K562 (cell line): Measurements from ENCODE around the gene MAP1S. TPM values are rescaled to one million over a fixed set of nuclear protein-coding genes. Genes with fewer than 3 reads are reported as not detected.

Source experiments
- ATAC-seq: fragments of 200-7000 bp; cut with Tn5 transposase; 3 replicates; pipeline ENCODE4 v1.9.1; 2020; ENCODE audit warnings: moderate library complexity
- BruUV-seq: library from RNA; stranded (reverse); fragments of 400-500 nt; replicated peaks from 2 replicates; lab custom pipeline; 2021; lab: Mats Ljungman, UMichigan
- CTCF ChIA-PET: fragments of 300-600 bp; formaldehyde crosslinking; extraction: SDS; loops from one replicate; lab custom pipeline; 2021; ENCODE audit warnings: low intra/inter-chr PET ratio; lab: Yijun Ruan, JAX
- POLR2A ChIA-PET: fragments of 300-600, 350-650 bp; sonication (Branson Sonifier 250); formaldehyde crosslinking; extraction: SDS; loops from one replicate; lab custom pipeline; 2021; ENCODE audit warnings: antibody characterized with exemption, inconsistent platforms; lab: Yijun Ruan, JAX
- DNase-seq, 4 experiments: peaks; one replicate each; pipeline versions ENCODE4 v3.0.0 to v3.0.0-alpha.2; 2011 to 2018; ENCODE audit warnings: low spot score in 3 of 4, mixed read lengths in 3 of 4; ENCODE audit errors: extremely low read depth in 1 of 4
- FAIRE-seq: peaks from 2 replicates; lab custom pipeline; 2011; peaks lifted over from hg19 to GRCh38; lab: Jason Lieb, UNC
- H2AFZ ChIP-seq: 2 replicates; pipeline ENCODE4 v1.6.0; 2011; ENCODE audit warnings: low read depth, low read length, control low read depth, inconsistent platforms
- H3K27ac ChIP-seq: fragments of 200-600 bp; 3 replicates; pipeline ENCODE4 v1.8.0; 2011; ENCODE audit warnings: low read depth, mild to moderate bottlenecking, control low read depth, inconsistent platforms, low read length, moderate library complexity, mixed read lengths; ENCODE audit errors: extremely low read depth
- H3K27me3 ChIP-seq, 2 experiments: fragments of 300-600 bp in 1 of 2; 2 replicates in 1 of 2; 3 replicates in 1 of 2; pipeline versions ENCODE4 v1.6.0 to v1.8.0; 2011; ENCODE audit warnings: inconsistent platforms in 2 of 2, low read length in 2 of 2, mild to moderate bottlenecking in 1 of 2, mixed read lengths in 1 of 2, moderate library complexity in 1 of 2; ENCODE audit not compliant: control insufficient read depth in 2 of 2, insufficient read depth in 2 of 2
- H3K36me3 ChIP-seq: fragments of 300-600 bp; 3 replicates; pipeline ENCODE4 v1.8.0; 2011; ENCODE audit warnings: mild to moderate bottlenecking, low read length, inconsistent platforms; ENCODE audit not compliant: control insufficient read depth, insufficient read depth
- H3K4me1 ChIP-seq, 2 experiments: fragments of 200-600 bp in 1 of 2; replicated peaks in 1 of 2; 2 replicates in 1 of 2; 3 replicates in 1 of 2; pipeline versions ENCODE4 v1.5.1 to v1.8.0; 2011; ENCODE audit warnings: inconsistent platforms in 2 of 2, low read length in 2 of 2, mild to moderate bottlenecking in 1 of 2, mixed read lengths in 1 of 2, moderate library complexity in 1 of 2; ENCODE audit not compliant: control insufficient read depth in 2 of 2, insufficient read depth in 2 of 2
- H3K4me2 ChIP-seq: 2 replicates; pipeline ENCODE4 v1.6.1; 2011; ENCODE audit warnings: low read length, control low read depth, inconsistent platforms, mixed read lengths; ENCODE audit not compliant: insufficient read depth
- H3K4me3 ChIP-seq: fragments of 200-600 bp; sonication (generic), shearing (Covaris generic); 2 replicates; pipeline ENCODE4 v1.5.1; 2016; ENCODE audit warnings: control low read depth, inconsistent platforms
- H3K79me2 ChIP-seq: fragments of 200-600 bp; 3 replicates; pipeline ENCODE4 v1.8.0; 2011; ENCODE audit warnings: low read length, inconsistent platforms; ENCODE audit not compliant: control insufficient read depth, insufficient read depth
- H3K9ac ChIP-seq, 2 experiments: 2 replicates each; pipeline versions ENCODE4 v1.6.0 to v1.6.1; 2011; ENCODE audit warnings: low read depth in 2 of 2, low read length in 2 of 2, control low read depth in 1 of 2, inconsistent platforms in 1 of 2, mild to moderate bottlenecking in 1 of 2, mixed read lengths in 1 of 2; ENCODE audit not compliant: insufficient read depth in 1 of 2
- H3K9me1 ChIP-seq: one replicate; pipeline ENCODE4 v1.6.0; 2011; ENCODE audit warnings: inconsistent platforms, mild to moderate bottlenecking, low read length, moderate library complexity; ENCODE audit not compliant: control insufficient read depth, insufficient read depth
- H3K9me3 ChIP-seq: replicated peaks from 2 replicates; pipeline ENCODE4 v1.5.1; 2011; ENCODE audit warnings: low read depth, low read length, inconsistent platforms; ENCODE audit not compliant: control insufficient read depth, insufficient read depth
- H4K20me1 ChIP-seq: replicated peaks from 2 replicates; pipeline ENCODE4 v1.6.1; 2011; ENCODE audit warnings: low read length, inconsistent platforms, mixed read lengths; ENCODE audit not compliant: control insufficient read depth, insufficient read depth
- BCOR ChIP-seq: fragments of 450-650 bp; IDR thresholded peaks from 2 replicates; pipeline ENCODE4 v1.6.1; 2016
- CREM ChIP-seq: IDR thresholded peaks from 2 replicates; pipeline ENCODE4 v1.6.1; 2014; ENCODE audit warnings: antibody characterized with exemption, low read depth
- CTBP1 ChIP-seq: fragments of 450-650 bp; IDR thresholded peaks from 2 replicates; pipeline ENCODE4 v1.6.1; 2016; ENCODE audit warnings: borderline replicate concordance
- HDAC2 ChIP-seq: fragments of 450-650 bp; IDR thresholded peaks from 2 replicates; pipeline ENCODE4 v1.6.1; 2016; ENCODE audit warnings: mild to moderate bottlenecking
- JUND ChIP-seq, 2 experiments: IDR thresholded peaks; 2 replicates in 1 of 2; 3 replicates in 1 of 2; pipeline ENCODE4 v1.6.1; 2011; ENCODE audit warnings: borderline replicate concordance in 2 of 2, low read depth in 2 of 2, low read length in 2 of 2, improper control_type of control experiment in 1 of 2, missing biosample characterization in 1 of 2, missing genetic modification characterization in 1 of 2, missing genetic modification reagents in 1 of 2
- KDM1A ChIP-seq, 2 experiments: fragments of 450-650 bp; IDR thresholded peaks; 2 replicates each; pipeline ENCODE4 v1.6.1; 2016; ENCODE audit warnings: mild to moderate bottlenecking in 2 of 2
- TCF3 ChIP-seq: sonication (generic); formaldehyde crosslinking; IDR thresholded peaks from 2 replicates; pipeline ENCODE4 v1.4.0; 2020; ENCODE audit warnings: mild to moderate bottlenecking, missing genetic modification reagents
- TFAP4 ChIP-seq: sonication (generic); formaldehyde crosslinking; IDR thresholded peaks from 2 replicates; pipeline ENCODE4 v1.8.0; 2022; ENCODE audit warnings: missing genetic modification reagents, mild to moderate bottlenecking, moderate library complexity, borderline replicate concordance
- ZNF431 ChIP-seq: sonication (generic); formaldehyde crosslinking; IDR thresholded peaks from 2 replicates; pipeline ENCODE4 v1.8.0; 2022; ENCODE audit warnings: mild to moderate bottlenecking, missing genetic modification reagents
- WGBS: fragments of 100-300 bp; shearing (Covaris generic); methylation state at CpG from one replicate; pipeline ENCODE4 v1.1.6; 2016; ENCODE audit warnings: low coverage, mixed read lengths; ENCODE audit not compliant: insufficient coverage; ENCODE audit errors: missing lambda C conversion rate; 5-methylcytosine and 5-hydroxymethylcytosine counted together
- in situ Hi-C: fragments of 300-500 bp; cut with MboI; formaldehyde crosslinking; loops from 4 replicates; pipeline ENCODE4 v1.15.0; 2018; ENCODE audit warnings: inconsistent platforms, mixed read lengths
- intact Hi-C: fragments of 100-400 bp; cut with micrococcal nuclease; formaldehyde crosslinking; loops from 2 replicates; pipeline ENCODE4 v1.14.2; 2022
- polyA plus RNA-seq, 8 experiments: library from polyadenylated mRNA; depleted of rRNA in 4 of 8; stranded (reverse) in 5 of 8; unstranded in 3 of 8; fragments of >200 nt; fragmentation: Nextera tagmentation in 2 of 8; fragmentation: Illumina TruSeq in 1 of 8; extraction: Ambion mirVana in 2 of 8; extraction: Trizol in 1 of 8; gene quantifications; 2 replicates each; pipeline versions ENCODE4 v1.2.1 to v1.2.3, GENCODE V29; 2011 to 2014; ENCODE audit warnings: inconsistent platforms in 1 of 8, missing spikeins in 1 of 8
- total RNA-seq, 7 experiments: library from RNA; depleted of rRNA in 6 of 7; stranded (reverse); fragments of >200 nt in 6 of 7; fragmentation: Illumina TruSeq in 2 of 7; extraction: Trizol in 2 of 7; gene quantifications; 2 replicates each; pipeline versions ENCODE4 v1.2.1 to v1.2.3, GENCODE V29; 2011 to 2021; ENCODE audit warnings: low replicate concordance in 1 of 7
- TF ChIP-seq, protein P1 (sequence below), 2 experiments: IDR thresholded peaks; 2 replicates each; pipeline ENCODE4 v1.6.1; 2011; ENCODE audit warnings: borderline replicate concordance in 1 of 2, control low read depth in 1 of 2, low read depth in 1 of 2, low read length in 1 of 2, mild to moderate bottlenecking in 1 of 2, mixed read lengths in 1 of 2, moderate library complexity in 1 of 2; ENCODE audit not compliant: insufficient read depth in 1 of 2, insufficient read length in 1 of 2, poor library complexity in 1 of 2, severe bottlenecking in 1 of 2; ENCODE audit errors: extremely low read depth in 1 of 2
- TF ChIP-seq, protein P2 (sequence below): fragments of 250-450 bp; sonication (Bioruptor Pico); IDR thresholded peaks from 2 replicates; pipeline ENCODE4 v1.8.0; 2022; ENCODE audit warnings: inconsistent platforms, mild to moderate bottlenecking, moderate library complexity, borderline replicate concordance
- TF ChIP-seq, protein P3 (sequence below), 2 experiments: fragments of 450-650 bp in 1 of 2; sonication (generic) in 1 of 2; formaldehyde crosslinking in 1 of 2; IDR thresholded peaks in 1 of 2; conservative IDR thresholded peaks in 1 of 2; 2 replicates each; pipeline versions ENCODE4 v1.6.1 to v1.8.1; 2016 to 2023; ENCODE audit warnings: mild to moderate bottlenecking in 2 of 2, moderate library complexity in 2 of 2, inconsistent platforms in 1 of 2, missing genetic modification reagents in 1 of 2
- TF ChIP-seq, protein P4 (sequence below): fragments of 450-650 bp; conservative IDR thresholded peaks from 2 replicates; pipeline ENCODE4 v1.6.1; 2016; ENCODE audit warnings: missing genetic modification characterization, low read depth, mild to moderate bottlenecking, missing compliant biosample characterization, moderate library complexity

The MAP1S gene
- total and polyA plus RNA-seq, 9 of the 15 experiments (the other 6 are each of a cell fraction or from before 2014, with no cell fraction given), result 2.0 to 81.0 (median 9.5) TPM

DNA sequence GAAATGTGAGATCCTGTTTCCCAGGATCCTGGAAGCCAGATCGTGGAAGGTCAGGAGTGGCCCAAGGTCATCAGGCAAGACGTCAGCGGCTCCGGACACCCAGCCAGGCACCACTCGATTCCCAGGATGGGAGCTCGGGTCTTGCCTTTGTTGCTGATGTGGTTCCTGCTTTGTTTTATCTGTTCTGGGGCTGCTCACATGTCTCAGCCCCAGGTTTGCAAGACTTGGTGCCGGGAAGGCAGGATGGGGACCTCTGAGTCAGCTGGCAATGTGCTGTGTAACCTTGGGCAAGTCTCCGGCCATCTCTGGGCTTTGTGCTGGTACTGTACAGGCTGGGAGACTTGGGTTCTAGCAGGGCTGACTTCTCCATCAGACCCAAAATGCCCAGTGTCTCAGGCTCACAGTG, 30.6 kb downstream of the MAP1S start:
- WGBS, result 13% methylated on average over 7 of the region's 8 CpGs
- DNase-seq (peak in 2 of 4 experiments; percentile 45 to 72), ATAC-seq (peak; percentile 13), FAIRE-seq (peak; percentile 82)
- H3K4me3 ChIP-seq, result no peak overlapping the region
- no TSS peak for BruUV-seq
- peaks cover 15 to 48% of the 10 kb centered on the region in 2 experiments for H3K4me1 ChIP-seq
- intact Hi-C loops, result no loop called here
- peak overlapping the region; percentile 32 to 75 for H3K9ac ChIP-seq
- ChIA-PET CTCF (interaction anchor here (0.7 kb wide), 1 partner anchor 364 kb away, joined by 3 read pairs; no protein-coding TSS in a partner anchor), POLR2A (interaction anchor here (0.6 to 4.6 kb wide), 7 partner anchors 8 to 57 kb away, joined by 3 to 29 read pairs (median 4); no protein-coding TSS in a partner anchor)
- no peaks in the 10 kb centered on the region for H3K9me1 ChIP-seq
- H3K9me3 ChIP-seq, result no peaks in the 10 kb centered on the region
- H3K27me3 ChIP-seq, result no peaks in the 10 kb centered on the region
- peak overlapping the region; percentile 58 for H3K27ac ChIP-seq
- H4K20me1 ChIP-seq, result no peaks in the 10 kb centered on the region; the same call in 1 of the 2 replicates
- peaks cover 48% of the 10 kb centered on the region for H3K79me2 ChIP-seq
- H3K4me2 ChIP-seq, result peak overlapping the region; percentile 71
- in situ Hi-C loops, result no loop called here
- H2AFZ ChIP-seq, result peak overlapping the region; percentile 41
- peaks cover 17% of the 10 kb centered on the region; the same call in 2 of the 3 replicates for H3K36me3 ChIP-seq
- TF ChIP-seq JUND (IDR thresholded peaks at IDR 0.05; ENCODE audit: borderline replicate concordance, low read depth, low read length) (peak; percentile 15; the same call in 1 of the 2 replicates), JUND (tag; IDR thresholded peaks at IDR 0.05; ENCODE audit: borderline replicate concordance, low read depth, low read length) (no peak; the same call in 2 of the 3 replicates), CREM (no peak), BCOR (peak; percentile 92), KDM1A (IDR thresholded peaks at IDR 0.05) (peak; percentile 57 to 78; a peak in 3 of 4 replicates), TCF3 (CRISPR knock-in tag) (0 out of 2 replicates have a peak, but pooled peaks have one; percentile 10), ZNF431 (CRISPR knock-in tag) (no peak), TFAP4 (CRISPR knock-in tag) (peak; percentile 94), CTBP1 (peak; percentile 55; the same call in 1 of the 2 replicates), HDAC2 (peak; percentile 60; the same call in 1 of the 2 replicates)
- TF ChIP-seq, protein P1, sequence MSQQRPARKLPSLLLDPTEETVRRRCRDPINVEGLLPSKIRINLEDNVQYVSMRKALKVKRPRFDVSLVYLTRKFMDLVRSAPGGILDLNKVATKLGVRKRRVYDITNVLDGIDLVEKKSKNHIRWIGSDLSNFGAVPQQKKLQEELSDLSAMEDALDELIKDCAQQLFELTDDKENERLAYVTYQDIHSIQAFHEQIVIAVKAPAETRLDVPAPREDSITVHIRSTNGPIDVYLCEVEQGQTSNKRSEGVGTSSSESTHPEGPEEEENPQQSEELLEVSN (IDR thresholded peaks at IDR 0.05; ENCODE audit: borderline replicate concordance in 1 of 2, extremely low read depth in 1 of 2, insufficient read depth in 1 of 2, insufficient read length in 1 of 2, low read depth in 1 of 2, low read length in 1 of 2, poor library complexity in 1 of 2, severe bottlenecking in 1 of 2), result peak in 1 of 2 experiments; percentile 17
- TF ChIP-seq, protein P2, sequence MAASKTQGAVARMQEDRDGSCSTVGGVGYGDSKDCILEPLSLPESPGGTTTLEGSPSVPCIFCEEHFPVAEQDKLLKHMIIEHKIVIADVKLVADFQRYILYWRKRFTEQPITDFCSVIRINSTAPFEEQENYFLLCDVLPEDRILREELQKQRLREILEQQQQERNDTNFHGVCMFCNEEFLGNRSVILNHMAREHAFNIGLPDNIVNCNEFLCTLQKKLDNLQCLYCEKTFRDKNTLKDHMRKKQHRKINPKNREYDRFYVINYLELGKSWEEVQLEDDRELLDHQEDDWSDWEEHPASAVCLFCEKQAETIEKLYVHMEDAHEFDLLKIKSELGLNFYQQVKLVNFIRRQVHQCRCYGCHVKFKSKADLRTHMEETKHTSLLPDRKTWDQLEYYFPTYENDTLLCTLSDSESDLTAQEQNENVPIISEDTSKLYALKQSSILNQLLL (CRISPR knock-in tag), result no peak
- TF ChIP-seq, protein P3, sequence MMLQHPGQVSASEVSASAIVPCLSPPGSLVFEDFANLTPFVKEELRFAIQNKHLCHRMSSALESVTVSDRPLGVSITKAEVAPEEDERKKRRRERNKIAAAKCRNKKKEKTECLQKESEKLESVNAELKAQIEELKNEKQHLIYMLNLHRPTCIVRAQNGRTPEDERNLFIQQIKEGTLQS (IDR thresholded peaks at IDR 0.05), result peak; percentile 20; the same call in 1 of the 2 replicates
- TF ChIP-seq, protein P3 (CRISPR knock-in tag; conservative IDR thresholded peaks at IDR 0.05), result no peak
- TF ChIP-seq, protein P4, sequence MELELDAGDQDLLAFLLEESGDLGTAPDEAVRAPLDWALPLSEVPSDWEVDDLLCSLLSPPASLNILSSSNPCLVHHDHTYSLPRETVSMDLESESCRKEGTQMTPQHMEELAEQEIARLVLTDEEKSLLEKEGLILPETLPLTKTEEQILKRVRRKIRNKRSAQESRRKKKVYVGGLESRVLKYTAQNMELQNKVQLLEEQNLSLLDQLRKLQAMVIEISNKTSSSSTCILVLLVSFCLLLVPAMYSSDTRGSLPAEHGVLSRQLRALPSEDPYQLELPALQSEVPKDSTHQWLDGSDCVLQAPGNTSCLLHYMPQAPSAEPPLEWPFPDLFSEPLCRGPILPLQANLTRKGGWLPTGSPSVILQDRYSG, result no peak
